Subcutaneous abdominal adipose tissue (tissue), 5 donors: ENCODE results near the gene KIF15.

ENCODE experiments used
- H3K27ac ChIP-seq: one replicate; pipeline ENCODE4 v1.7.0; 2013; ENCODE audit warnings: low read depth, mild to moderate bottlenecking, inconsistent platforms, low read length, moderate library complexity
- H3K27me3 ChIP-seq, 5 donors: one replicate each; pipeline ENCODE4 v1.7.0; 2013; ENCODE audit warnings: low read length in 5 of 5, inconsistent platforms in 1 of 5; ENCODE audit not compliant: control insufficient read depth in 5 of 5, insufficient read depth in 4 of 5
- H3K36me3 ChIP-seq, 5 donors: one replicate each; pipeline ENCODE4 v1.7.0; 2013; ENCODE audit warnings: low read length in 5 of 5; ENCODE audit not compliant: control insufficient read depth in 5 of 5, insufficient read depth in 5 of 5
- H3K4me1 ChIP-seq, 5 donors: one replicate each; pipeline ENCODE4 v1.7.0; 2013; ENCODE audit warnings: low read length in 5 of 5, mild to moderate bottlenecking in 3 of 5, moderate library complexity in 1 of 5; ENCODE audit not compliant: control insufficient read depth in 5 of 5, insufficient read depth in 5 of 5
- H3K4me3 ChIP-seq, 5 donors: one replicate each; pipeline ENCODE4 v1.7.0; 2013; ENCODE audit warnings: low read length in 5 of 5, low read depth in 1 of 5
- H3K9ac ChIP-seq, 5 donors: one replicate each; pipeline ENCODE4 v1.7.0; 2013; ENCODE audit warnings: low read length in 5 of 5, mild to moderate bottlenecking in 4 of 5, moderate library complexity in 3 of 5
- H3K9me3 ChIP-seq, 5 donors: one replicate each; pipeline ENCODE4 v1.7.0; 2013; ENCODE audit warnings: low read length in 5 of 5; ENCODE audit not compliant: control insufficient read depth in 5 of 5
- donor health status: healthy.
- donor health status: healthy.
- donor health status: healthy.
- donor health status: healthy.
- donor health status: healthy.

The KIF15 gene, protein sequence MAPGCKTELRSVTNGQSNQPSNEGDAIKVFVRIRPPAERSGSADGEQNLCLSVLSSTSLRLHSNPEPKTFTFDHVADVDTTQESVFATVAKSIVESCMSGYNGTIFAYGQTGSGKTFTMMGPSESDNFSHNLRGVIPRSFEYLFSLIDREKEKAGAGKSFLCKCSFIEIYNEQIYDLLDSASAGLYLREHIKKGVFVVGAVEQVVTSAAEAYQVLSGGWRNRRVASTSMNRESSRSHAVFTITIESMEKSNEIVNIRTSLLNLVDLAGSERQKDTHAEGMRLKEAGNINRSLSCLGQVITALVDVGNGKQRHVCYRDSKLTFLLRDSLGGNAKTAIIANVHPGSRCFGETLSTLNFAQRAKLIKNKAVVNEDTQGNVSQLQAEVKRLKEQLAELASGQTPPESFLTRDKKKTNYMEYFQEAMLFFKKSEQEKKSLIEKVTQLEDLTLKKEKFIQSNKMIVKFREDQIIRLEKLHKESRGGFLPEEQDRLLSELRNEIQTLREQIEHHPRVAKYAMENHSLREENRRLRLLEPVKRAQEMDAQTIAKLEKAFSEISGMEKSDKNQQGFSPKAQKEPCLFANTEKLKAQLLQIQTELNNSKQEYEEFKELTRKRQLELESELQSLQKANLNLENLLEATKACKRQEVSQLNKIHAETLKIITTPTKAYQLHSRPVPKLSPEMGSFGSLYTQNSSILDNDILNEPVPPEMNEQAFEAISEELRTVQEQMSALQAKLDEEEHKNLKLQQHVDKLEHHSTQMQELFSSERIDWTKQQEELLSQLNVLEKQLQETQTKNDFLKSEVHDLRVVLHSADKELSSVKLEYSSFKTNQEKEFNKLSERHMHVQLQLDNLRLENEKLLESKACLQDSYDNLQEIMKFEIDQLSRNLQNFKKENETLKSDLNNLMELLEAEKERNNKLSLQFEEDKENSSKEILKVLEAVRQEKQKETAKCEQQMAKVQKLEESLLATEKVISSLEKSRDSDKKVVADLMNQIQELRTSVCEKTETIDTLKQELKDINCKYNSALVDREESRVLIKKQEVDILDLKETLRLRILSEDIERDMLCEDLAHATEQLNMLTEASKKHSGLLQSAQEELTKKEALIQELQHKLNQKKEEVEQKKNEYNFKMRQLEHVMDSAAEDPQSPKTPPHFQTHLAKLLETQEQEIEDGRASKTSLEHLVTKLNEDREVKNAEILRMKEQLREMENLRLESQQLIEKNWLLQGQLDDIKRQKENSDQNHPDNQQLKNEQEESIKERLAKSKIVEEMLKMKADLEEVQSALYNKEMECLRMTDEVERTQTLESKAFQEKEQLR (N-terminal part only)

DNA sequence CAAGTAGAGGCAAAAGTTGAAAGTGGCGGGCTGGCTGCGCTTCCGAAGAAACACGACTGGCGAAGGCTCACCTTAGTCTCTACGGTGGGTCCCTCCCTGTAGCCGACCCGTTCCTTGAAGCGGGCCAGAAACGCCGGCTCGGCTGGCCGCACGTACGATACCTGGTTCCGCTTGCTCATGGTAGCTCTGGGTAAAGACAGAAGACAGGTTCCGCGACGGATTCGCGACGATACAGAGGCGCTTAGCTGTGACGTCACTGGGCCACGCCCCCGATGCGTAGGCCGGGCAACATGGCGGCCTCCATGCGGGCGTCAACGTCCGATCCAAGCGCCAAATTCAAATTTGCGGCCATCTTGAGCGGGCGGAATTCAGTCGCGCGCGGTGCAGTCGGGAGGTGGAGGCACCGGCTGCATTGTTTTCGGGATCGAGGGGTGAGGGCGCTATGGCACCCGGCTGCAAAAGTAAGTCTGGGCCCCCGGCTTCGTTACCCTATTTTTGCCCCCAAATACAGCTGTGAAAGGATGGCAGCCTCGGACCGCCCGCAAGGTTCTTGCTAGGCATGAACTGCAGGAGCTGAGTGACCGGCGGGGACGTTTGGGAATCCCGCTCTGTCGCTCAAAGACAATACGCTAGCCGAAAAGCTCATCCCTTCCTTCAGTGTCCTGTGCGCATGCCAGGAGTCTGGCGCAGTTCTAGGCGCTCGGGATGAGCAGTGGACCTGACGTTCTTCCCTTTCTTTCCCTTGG lies at the start of gene KIF15, which contains the start of gene KIAA1143:
TSS of gene KIF15 (plus strand) at position 371 of the 746 bp plus-strand sequence. CDS start at position 443, 72 bp downstream.
TSS of gene KIAA1143 (minus strand) at position 196 of the 746 bp plus-strand sequence. CDS start at position 179, 17 bp downstream.
- Histone ChIP-seq H3K4me1 (peaks cover 0 to 18% (median 14%) of the 10 kb centered on the region in 5 donors), H3K4me3 (peak within 1 kb of the TSS; percentile 62 to 96 (median 95)), H3K27me3 (no peaks in the 10 kb centered on the region), H3K9ac (peak within 1 kb of the TSS; percentile 57 to 95 (median 87)), H3K27ac (peak within 1 kb of the TSS; percentile 74), H3K36me3 (peaks cover 0 to 4% (median 0%) of the 10 kb centered on the region in 5 donors), H3K9me3 (no peaks in the 10 kb centered on the region)

DNA sequence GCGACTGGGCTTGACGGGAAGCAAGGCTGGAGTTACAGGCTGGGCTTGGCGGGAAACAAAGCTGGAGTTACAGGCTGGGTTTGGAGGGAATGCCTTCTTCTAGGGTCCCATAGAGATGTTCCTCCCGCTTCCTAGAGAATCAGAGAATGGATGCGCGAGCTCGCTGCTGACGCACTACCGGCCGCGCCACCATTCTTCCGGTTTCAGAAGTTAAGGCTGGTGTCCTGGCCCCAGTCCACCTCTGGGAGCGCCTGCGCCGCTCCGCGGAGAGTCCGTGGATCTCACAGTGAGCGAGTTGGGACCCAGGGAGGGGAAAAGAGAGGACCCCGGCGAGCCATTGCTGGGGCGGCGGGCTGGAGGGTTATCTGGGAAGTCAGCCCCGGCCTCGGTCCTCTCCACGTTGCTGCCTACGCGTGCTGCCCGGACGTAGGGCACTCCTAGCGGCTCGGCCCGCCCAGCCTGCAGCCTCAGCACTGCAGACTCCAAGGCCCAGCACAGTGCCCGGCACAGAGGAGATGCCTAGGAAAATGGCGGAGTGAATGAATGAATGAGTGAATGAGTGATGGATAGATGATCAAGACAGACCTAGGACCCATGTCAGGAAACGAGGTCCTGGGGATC lies 49.0 kb upstream of the KIF15 start, which contains the start of gene ZNF502:
TSS of gene ZNF502 (plus strand) at position 206 of the 621 bp plus-strand sequence. CDS start 7,602 bp downstream, outside the sequence.
- Histone ChIP-seq H3K4me3 (peak within 1 kb of the TSS; percentile 88 to 96 (median 92)), H3K9ac (peak within 1 kb of the TSS; percentile 22 to 93 (median 76)), H3K27me3 (peaks cover 0 to 11% (median 4%) of the 10 kb centered on the region in 5 donors), H3K9me3 (peaks cover 6 to 39% (median 18%) of the 10 kb centered on the region in 5 donors), H3K36me3 (peaks cover 0 to 7% (median 4%) of the 10 kb centered on the region in 5 donors), H3K27ac (peak within 1 kb of the TSS; percentile 77), H3K4me1 (peaks cover 0 to 14% (median 11%) of the 10 kb centered on the region in 5 donors)

DNA sequence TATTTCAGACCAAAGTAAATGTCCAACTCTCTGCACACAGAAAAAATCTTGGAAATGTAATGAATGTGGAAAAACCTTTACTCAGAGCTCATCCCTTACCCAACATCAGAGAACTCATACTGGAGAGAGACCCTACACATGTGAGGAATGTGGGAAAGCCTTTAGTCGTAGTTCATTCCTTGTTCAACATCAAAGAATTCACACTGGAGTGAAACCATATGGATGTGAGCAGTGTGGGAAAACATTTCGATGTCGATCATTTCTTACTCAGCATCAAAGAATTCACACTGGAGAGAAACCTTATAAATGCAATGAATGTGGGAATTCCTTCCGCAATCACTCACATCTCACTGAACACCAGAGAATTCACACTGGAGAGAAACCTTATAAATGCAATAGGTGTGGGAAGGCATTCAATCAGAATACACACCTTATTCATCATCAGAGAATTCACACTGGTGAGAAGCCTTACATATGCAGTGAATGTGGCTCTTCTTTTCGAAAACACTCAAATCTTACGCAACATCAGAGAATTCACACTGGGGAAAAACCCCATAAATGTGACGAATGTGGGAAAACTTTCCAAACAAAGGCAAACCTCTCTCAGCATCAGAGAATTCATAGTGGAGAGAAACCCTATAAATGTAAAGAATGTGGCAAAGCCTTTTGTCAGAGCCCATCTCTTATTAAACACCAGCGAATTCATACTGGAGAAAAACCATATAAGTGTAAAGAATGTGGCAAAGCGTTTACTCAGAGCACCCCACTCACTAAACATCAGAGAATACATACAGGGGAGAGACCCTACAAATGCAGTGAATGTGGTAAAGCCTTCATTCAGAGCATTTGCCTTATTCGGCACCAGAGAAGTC lies 40.1 kb upstream of the KIF15 start:
- peaks cover 22 to 53% (median 39%) of the 10 kb centered on the region in 5 donors for H3K36me3 ChIP-seq
- peak overlapping the region in 1 of 5 donors; percentile 84 for H3K9ac ChIP-seq
- H3K4me3 ChIP-seq: peak overlapping the region; percentile 30 to 59 (median 47)
- peaks cover 0 to 5% (median 0%) of the 10 kb centered on the region in 5 donors for H3K27me3 ChIP-seq
- H3K4me1 ChIP-seq: peaks cover 0 to 5% (median 0%) of the 10 kb centered on the region in 5 donors
- H3K27ac ChIP-seq: no peak overlapping the region
- peaks cover 70 to 99% (median 88%) of the 10 kb centered on the region in 5 donors for H3K9me3 ChIP-seq

DNA sequence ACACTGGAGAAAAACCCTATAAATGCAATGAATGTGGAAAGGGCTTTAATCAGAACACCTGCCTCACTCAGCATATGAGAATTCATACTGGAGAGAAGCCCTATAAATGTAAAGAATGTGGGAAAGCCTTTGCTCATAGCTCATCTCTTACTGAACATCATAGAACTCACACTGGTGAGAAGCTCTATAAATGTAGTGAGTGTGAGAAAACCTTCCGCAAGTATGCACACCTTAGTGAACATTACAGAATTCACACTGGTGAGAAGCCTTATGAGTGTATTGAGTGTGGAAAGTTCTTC lies 39.5 kb upstream of the KIF15 start:
- Histone ChIP-seq H3K4me3 (peak overlapping the region; percentile 30 to 59 (median 47)), H3K9me3 (peaks cover 70 to 98% (median 86%) of the 10 kb centered on the region in 5 donors), H3K4me1 (peaks cover 0 to 5% (median 0%) of the 10 kb centered on the region in 5 donors), H3K27ac (no peak overlapping the region), H3K36me3 (peaks cover 22 to 51% (median 39%) of the 10 kb centered on the region in 5 donors), H3K27me3 (peaks cover 0 to 5% (median 0%) of the 10 kb centered on the region in 5 donors), H3K9ac (no peak overlapping the region)

DNA sequence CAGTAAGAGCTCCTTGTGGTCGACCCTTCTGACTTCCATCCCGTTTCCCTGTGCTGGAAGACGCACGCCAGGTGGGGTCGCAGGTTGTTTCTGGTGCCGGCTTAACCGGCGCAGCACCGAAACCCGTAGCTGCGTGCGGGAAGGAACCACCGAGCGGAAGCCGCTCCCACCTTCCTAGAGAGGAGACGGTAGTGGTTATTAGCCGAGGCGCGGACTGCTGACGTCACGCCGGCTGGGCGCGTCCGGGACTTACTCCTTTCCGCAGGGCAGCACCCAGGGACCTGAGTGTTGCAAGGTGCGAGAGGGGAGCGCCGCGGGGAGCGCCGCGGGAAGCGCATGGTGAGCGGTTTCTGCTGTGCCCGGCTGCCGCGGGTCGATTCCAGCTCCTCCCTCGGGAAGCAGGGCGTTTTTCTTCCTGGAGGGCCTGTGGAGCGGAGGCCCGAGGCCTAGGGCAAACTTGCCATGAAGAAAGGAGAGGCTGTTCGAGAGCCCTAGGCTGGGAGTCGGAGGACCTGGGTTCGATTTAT lies 32.1 kb upstream of the KIF15 start, which contains the start of gene ZNF501:
TSS of gene ZNF501 (plus strand) at position 252 of the 527 bp plus-strand sequence. CDS start 4,787 bp downstream, outside the sequence.
- Histone ChIP-seq H3K27me3 (no peaks in the 10 kb centered on the region), H3K27ac (peak within 1 kb of the TSS; percentile 50), H3K4me1 (peaks cover 0 to 17% (median 15%) of the 10 kb centered on the region in 5 donors), H3K9ac (peak within 1 kb of the TSS; percentile 72 to 84 (median 80)), H3K9me3 (peaks cover 32 to 74% (median 64%) of the 10 kb centered on the region in 5 donors), H3K36me3 (peaks cover 26 to 34% (median 31%) of the 10 kb centered on the region in 5 donors), H3K4me3 (peak within 1 kb of the TSS; percentile 92 to 100 (median 97))

DNA sequence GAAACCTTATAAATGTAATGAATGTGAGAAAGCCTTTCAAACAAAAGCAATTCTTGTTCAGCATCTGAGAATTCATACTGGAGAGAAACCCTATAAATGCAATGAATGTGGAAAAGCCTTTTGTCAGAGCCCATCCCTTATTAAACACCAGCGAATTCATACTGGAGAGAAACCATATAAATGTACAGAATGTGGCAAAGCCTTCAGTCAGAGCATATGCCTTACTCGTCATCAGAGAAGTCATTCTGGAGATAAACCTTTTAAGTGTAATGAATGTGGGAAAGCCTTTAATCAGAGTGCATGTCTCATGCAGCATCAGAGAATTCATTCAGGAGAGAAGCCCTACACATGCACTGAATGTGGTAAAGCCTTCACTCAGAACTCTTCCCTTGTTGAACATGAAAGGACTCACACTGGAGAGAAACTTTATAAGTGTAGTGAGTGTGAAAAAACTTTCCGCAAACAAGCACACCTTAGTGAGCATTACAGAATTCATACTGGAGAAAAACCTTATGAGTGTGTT lies 26.9 kb upstream of the KIF15 start:
- Histone ChIP-seq H3K4me3 (peak overlapping the region in 4 of 5 donors; percentile 18 to 52 (median 36)), H3K4me1 (peaks cover 0 to 10% (median 6%) of the 10 kb centered on the region in 5 donors), H3K27ac (no peak overlapping the region), H3K9me3 (peaks cover 52 to 89% (median 84%) of the 10 kb centered on the region in 5 donors), H3K27me3 (no peaks in the 10 kb centered on the region), H3K36me3 (peaks cover 31 to 40% (median 38%) of the 10 kb centered on the region in 5 donors), H3K9ac (no peak overlapping the region)

DNA sequence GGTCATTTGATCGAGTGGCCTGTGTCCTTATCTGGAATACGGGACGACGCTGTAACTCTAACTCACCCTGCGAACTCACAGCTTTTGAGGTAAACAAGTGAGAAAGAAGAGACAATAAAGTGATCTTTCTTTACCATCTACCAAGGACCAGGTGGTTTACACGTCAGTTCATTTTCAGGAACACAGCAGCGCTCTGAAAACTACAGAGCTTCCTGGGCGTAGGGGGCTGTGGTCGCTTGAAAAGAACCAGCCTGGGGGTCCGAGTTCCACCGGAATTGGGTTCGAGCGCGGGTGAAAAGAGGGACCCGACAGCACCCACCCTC lies 532 bp upstream of the KIF15 start:
- Histone ChIP-seq H3K9ac (peak overlapping the region; percentile 57 to 95 (median 87)), H3K9me3 (no peaks in the 10 kb centered on the region), H3K4me3 (peak overlapping the region; percentile 62 to 96 (median 95)), H3K27ac (peak overlapping the region; percentile 74), H3K4me1 (peaks cover 0 to 18% (median 14%) of the 10 kb centered on the region in 5 donors), H3K27me3 (no peaks in the 10 kb centered on the region), H3K36me3 (peaks cover 0 to 4% (median 0%) of the 10 kb centered on the region in 5 donors)
